Thyroid gland (tissue), 4 donors: ENCODE measurements around the gene STYXL2. TPM values are rescaled to one million over a fixed set of nuclear protein-coding genes. Genes with fewer than 3 reads are reported as not detected.

Experiments used
- DNase-seq, 2 donors: peaks; one replicate each; pipeline ENCODE4 v3.0.0-alpha.2; 2019
- H3K27ac ChIP-seq, 3 donors: fragments of 200-600 bp; sonication (generic); 1 replicate in 2 of 3; 2 replicates in 1 of 3; pipeline ENCODE4 v1.5.1; 2016 to 2019; ENCODE audit warnings: mild to moderate bottlenecking in 1 of 3, moderate library complexity in 1 of 3
- H3K27me3 ChIP-seq: fragments of 200-600 bp; sonication (generic); one replicate; pipeline ENCODE4 v1.5.1; 2019
- H3K36me3 ChIP-seq, 2 donors: fragments of 200-600 bp; sonication (generic); one replicate each; pipeline ENCODE4 v1.5.1; 2016 to 2019
- H3K4me1 ChIP-seq, 2 donors: fragments of 200-600 bp; sonication (generic); one replicate each; pipeline ENCODE4 v1.5.1; 2017 to 2019
- H3K4me3 ChIP-seq, 3 donors: fragments of 200-600 bp; sonication (generic); replicated peaks in 1 of 3; 1 replicate in 2 of 3; 2 replicates in 1 of 3; pipeline ENCODE4 v1.5.1; 2016; ENCODE audit warnings: mild to moderate bottlenecking in 1 of 3
- H3K9me3 ChIP-seq: fragments of 200-600 bp; sonication (generic); one replicate; pipeline ENCODE4 v1.5.1; 2017
- CTCF ChIP-seq, 6 experiments: fragments of 200-600 bp in 3 of 6; fragments of 450-650 bp in 3 of 6; sonication (generic) in 3 of 6; IDR thresholded peaks; one replicate each; pipeline ENCODE4 v1.5.1; 2016 to 2019; ENCODE audit warnings: antibody characterized with exemption in 6 of 6, mild to moderate bottlenecking in 2 of 6, inconsistent platforms in 1 of 6, moderate library complexity in 1 of 6
- POLR2A ChIP-seq, 2 donors: fragments of 450-650 bp; IDR thresholded peaks; one replicate each; pipeline ENCODE4 v1.6.1; 2017; ENCODE audit warnings: antibody characterized with exemption in 2 of 2, mild to moderate bottlenecking in 2 of 2, moderate library complexity in 1 of 2
- WGBS, 2 donors: methylation state at CpG; one replicate each; pipeline ENCODE4 v1.1.5; 2017; 5-methylcytosine and 5-hydroxymethylcytosine counted together
- intact Hi-C: fragments of 100-400 bp; cut with DNase I; formaldehyde crosslinking; loops from one replicate; pipeline ENCODE4 v1.15.1; 2023
- total RNA-seq, 4 donors: library from RNA; depleted of rRNA; stranded (reverse); fragments of >200 nt; gene quantifications; one replicate each; pipeline ENCODE4 v1.2.3, GENCODE V29; 2016

STYXL2 gene
- total RNA-seq, result not detected

- Histone ChIP-seq H3K27me3 (no peaks in the 10 kb centered on the region), H3K9me3 (no peaks in the 10 kb centered on the region), H3K4me1 (no peaks in the 10 kb centered on the region), H3K4me3 (no peak within 1 kb of the TSS), H3K36me3 (no peaks in the 10 kb centered on the region), H3K27ac (no peak within 1 kb of the TSS)
- TF ChIP-seq CTCF (IDR thresholded peaks at IDR 0.05) (no peak), POLR2A (IDR thresholded peaks at IDR 0.05) (no peak)
- 71 to 77% methylated on average over 7 to 8 of the region's 8 CpGs for WGBS, 2 donors
- no peak for DNase-seq
- intact Hi-C loops, result no loop called here
Observed at GRCh38 chr1:167093846-167094516, at the start of gene STYXL2. Gene STYXL2, plus strand, starts transcription at chr1:167094075. Its CDS starts 775 bp downstream, at chr1:167094850.

- Histone ChIP-seq H3K36me3 (no peaks in the 10 kb centered on the region), H3K4me1 (no peaks in the 10 kb centered on the region), H3K4me3 (no peak overlapping the region), H3K27ac (no peak overlapping the region), H3K9me3 (no peaks in the 10 kb centered on the region), H3K27me3 (no peaks in the 10 kb centered on the region)
- DNase-seq, result no peak
- intact Hi-C loops, result no loop called here
- TF ChIP-seq POLR2A (IDR thresholded peaks at IDR 0.05), result no peak
- TF ChIP-seq CTCF (IDR thresholded peaks at IDR 0.05), result no peak
- WGBS, 2 donors, result 93 to 97% methylated on average over 5 of the region's 5 CpGs
Observed at GRCh38 chr1:167051907-167052306, 42.0 kb upstream of the STYXL2 start.

GRCh38 chr1:167052389-167052788, 41.5 kb upstream of the STYXL2 start:
- Histone ChIP-seq H3K9me3 (no peaks in the 10 kb centered on the region), H3K27me3 (no peaks in the 10 kb centered on the region), H3K4me1 (no peaks in the 10 kb centered on the region), H3K36me3 (no peaks in the 10 kb centered on the region), H3K27ac (no peak overlapping the region), H3K4me3 (no peak overlapping the region)
- DNase-seq, result no peak
- TF ChIP-seq CTCF (IDR thresholded peaks at IDR 0.05) (peak in 2 of 6 experiments; percentile 12 to 34), POLR2A (IDR thresholded peaks at IDR 0.05) (no peak)
- WGBS, 2 donors, result 71 to 74% methylated on average over 8 of the region's 8 CpGs
- intact Hi-C loops, result no loop called here

- Histone ChIP-seq H3K27ac (no peak overlapping the region), H3K9me3 (no peaks in the 10 kb centered on the region), H3K4me3 (no peak overlapping the region), H3K4me1 (peaks cover 0 to 4% of the 10 kb centered on the region in 2 donors), H3K36me3 (no peaks in the 10 kb centered on the region), H3K27me3 (no peaks in the 10 kb centered on the region)
- intact Hi-C loops, result no loop called here
- DNase-seq, result no peak
- WGBS, 2 donors, result 77 to 95% methylated on average over 3 of the region's 3 CpGs
- TF ChIP-seq POLR2A (IDR thresholded peaks at IDR 0.05), result no peak
- TF ChIP-seq CTCF (IDR thresholded peaks at IDR 0.05), result no peak
Observed at GRCh38 chr1:167054531-167054930, 39.3 kb upstream of the STYXL2 start.

- H3K4me3 ChIP-seq, result no peak overlapping the region
- H3K27me3 ChIP-seq, result no peaks in the 10 kb centered on the region
- TF ChIP-seq POLR2A (IDR thresholded peaks at IDR 0.05) (no peak), CTCF (IDR thresholded peaks at IDR 0.05) (no peak)
- peaks cover 0 to 4% of the 10 kb centered on the region in 2 donors for H3K4me1 ChIP-seq
- H3K27ac ChIP-seq, result no peak overlapping the region
- WGBS, 2 donors, result 84 to 85% methylated on average over 12 to 14 of the region's 14 CpGs
- H3K36me3 ChIP-seq, result no peaks in the 10 kb centered on the region
- intact Hi-C loops, result loop anchor here (5.0 kb wide), 1 partner anchor 148 kb away; no protein-coding TSS in a partner anchor
- no peak for DNase-seq
- no peaks in the 10 kb centered on the region for H3K9me3 ChIP-seq
Observed at GRCh38 chr1:167054946-167055630, 38.8 kb upstream of the STYXL2 start.
